DMS79 treated with DMSO at 0.1 percent for 48 hours (cell line): Measurements from ENCODE around the gene FCN1.
"Not testable (repeated sequence)": the region's sequence is repeated elsewhere in the genome, so short reads cannot be mapped to it uniquely, and the experiment has no call there.

Experiments used
- DNase-seq: peaks from one replicate; lab custom pipeline; 2025; lab: John Stamatoyannopoulos, UW

The FCN1 gene

GRCh38 chr9:134917431-134918373 lies at the start of gene FCN1:
TSS of gene FCN1 (minus strand) at chr9:134917912. CDS start at chr9:134917871, 41 bp downstream.
- DNase-seq, result no peak

GRCh38 chr9:134966697-134967546 lies 49.2 kb upstream of the FCN1 start:
- DNase-seq, result no peak

GRCh38 chr9:134966270-134966669 lies 48.6 kb upstream of the FCN1 start:
- no peak for DNase-seq

- DNase-seq, result no peak
Measured at GRCh38 chr9:134965851-134966250, 48.1 kb upstream of the FCN1 start.

GRCh38 chr9:134965411-134965810 lies 47.7 kb upstream of the FCN1 start:
- DNase-seq, result no peak

- no peak for DNase-seq
Measured at GRCh38 chr9:134964271-134965055, 46.8 kb upstream of the FCN1 start.

- no peak for DNase-seq
Measured at GRCh38 chr9:134963546-134963945, 45.8 kb upstream of the FCN1 start.

- DNase-seq, result no peak
Measured at GRCh38 chr9:134962973-134963364, 45.3 kb upstream of the FCN1 start.

GRCh38 chr9:134962065-134962972 lies 44.6 kb upstream of the FCN1 start:
- peak; percentile 88 for DNase-seq

GRCh38 chr9:134961331-134962064 lies 43.8 kb upstream of the FCN1 start:
- DNase-seq, result no peak

- no peak for DNase-seq
Measured at GRCh38 chr9:134960701-134961181, 43.0 kb upstream of the FCN1 start.

GRCh38 chr9:134959971-134960310 lies 42.2 kb upstream of the FCN1 start:
- no peak for DNase-seq

- no peak for DNase-seq
Measured at GRCh38 chr9:134959126-134959970, 41.6 kb upstream of the FCN1 start.

- no peak for DNase-seq
Measured at GRCh38 chr9:134957945-134958227, 40.2 kb upstream of the FCN1 start.

- no peak for DNase-seq
Measured at GRCh38 chr9:134957165-134957944, 39.6 kb upstream of the FCN1 start.

GRCh38 chr9:134956387-134956786 lies 38.7 kb upstream of the FCN1 start:
- not testable (repeated sequence) for DNase-seq

GRCh38 chr9:134955801-134956200 lies 38.1 kb upstream of the FCN1 start:
- DNase-seq, result no peak

- no peak for DNase-seq
Measured at GRCh38 chr9:134955156-134955555, 37.4 kb upstream of the FCN1 start.

GRCh38 chr9:134951994-134952393 lies 34.3 kb upstream of the FCN1 start:
- no peak for DNase-seq
